Loucy (cell line): Measurements from ENCODE around the gene SIRPG.

ENCODE experiments used
- EZH2phosphoT487 ChIP-seq: fragments of 200-600 bp; IDR thresholded peaks from 2 replicates; pipeline ENCODE4 v1.6.1; 2018; ENCODE audit warnings: antibody characterized with exemption, mild to moderate bottlenecking, moderate library complexity, borderline replicate concordance
- TF ChIP-seq, protein P1 (sequence below): fragments of 200-600 bp; sonication (generic); conservative IDR thresholded peaks from 2 replicates; pipeline ENCODE4 v1.5.1; 2014; ENCODE audit warnings: mild to moderate bottlenecking, antibody characterized with exemption, low read length

DNA sequence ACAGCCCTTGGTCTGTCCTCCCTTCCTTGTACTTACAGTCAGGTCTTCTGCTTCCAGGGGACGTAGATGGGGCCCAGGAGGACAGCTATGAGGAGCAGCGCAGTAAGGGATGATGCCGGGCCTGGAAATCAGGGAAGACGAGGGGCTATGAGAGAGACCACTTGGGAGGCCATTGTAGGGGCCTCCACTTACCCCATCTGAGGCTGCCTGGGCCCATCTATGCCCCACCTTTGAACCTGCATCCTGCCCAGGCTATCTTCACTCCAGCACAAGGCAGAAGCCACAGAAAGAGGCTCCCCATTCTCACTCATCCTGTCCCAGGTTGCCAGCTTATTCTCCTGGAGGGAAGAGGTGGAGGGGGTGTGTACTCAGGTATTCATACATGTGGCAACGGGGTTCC, 27.4 kb downstream of the SIRPG start:
- TF ChIP-seq, protein P1, sequence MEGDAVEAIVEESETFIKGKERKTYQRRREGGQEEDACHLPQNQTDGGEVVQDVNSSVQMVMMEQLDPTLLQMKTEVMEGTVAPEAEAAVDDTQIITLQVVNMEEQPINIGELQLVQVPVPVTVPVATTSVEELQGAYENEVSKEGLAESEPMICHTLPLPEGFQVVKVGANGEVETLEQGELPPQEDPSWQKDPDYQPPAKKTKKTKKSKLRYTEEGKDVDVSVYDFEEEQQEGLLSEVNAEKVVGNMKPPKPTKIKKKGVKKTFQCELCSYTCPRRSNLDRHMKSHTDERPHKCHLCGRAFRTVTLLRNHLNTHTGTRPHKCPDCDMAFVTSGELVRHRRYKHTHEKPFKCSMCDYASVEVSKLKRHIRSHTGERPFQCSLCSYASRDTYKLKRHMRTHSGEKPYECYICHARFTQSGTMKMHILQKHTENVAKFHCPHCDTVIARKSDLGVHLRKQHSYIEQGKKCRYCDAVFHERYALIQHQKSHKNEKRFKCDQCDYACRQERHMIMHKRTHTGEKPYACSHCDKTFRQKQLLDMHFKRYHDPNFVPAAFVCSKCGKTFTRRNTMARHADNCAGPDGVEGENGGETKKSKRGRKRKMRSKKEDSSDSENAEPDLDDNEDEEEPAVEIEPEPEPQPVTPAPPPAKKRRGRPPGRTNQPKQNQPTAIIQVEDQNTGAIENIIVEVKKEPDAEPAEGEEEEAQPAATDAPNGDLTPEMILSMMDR = no peak
- TF ChIP-seq EZH2phosphoT487 = no peak
